Measurements from ENCODE around the gene NXN. TPM values are rescaled to one million over a fixed set of nuclear protein-coding genes. Genes with fewer than 3 reads are reported as not detected.
A peak's percentile ranks its signal among the peaks of the same experiment; 100 is the strongest.

Gene NXN
- total RNA-seq, 2 donors from 2014 or later, result 2.6 to 16.3 TPM

DNA sequence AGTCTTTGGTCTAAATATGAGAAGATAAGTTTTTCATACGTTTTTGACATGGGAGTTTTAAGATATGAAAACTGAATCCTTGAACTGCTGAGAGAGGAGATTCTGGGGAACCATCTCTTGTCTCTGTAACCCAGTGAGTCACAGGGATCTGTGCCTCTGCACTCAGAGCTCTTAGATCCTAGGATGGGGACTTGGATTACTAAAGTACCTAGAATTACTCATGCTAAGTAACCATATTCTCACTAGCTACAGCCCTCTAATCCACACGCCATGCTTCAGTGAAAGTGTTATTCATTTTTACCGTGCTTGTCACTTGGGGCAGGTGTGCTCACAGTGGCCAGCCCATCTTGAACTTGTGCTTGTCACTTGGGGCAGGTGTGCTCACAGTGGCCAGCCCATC, 195.4 kb downstream of the NXN start:
- H3K4me3 ChIP-seq, result no peak overlapping the region
- H3K9me3 ChIP-seq, result no peaks in the 10 kb centered on the region
- H3K27me3 ChIP-seq, result no peaks in the 10 kb centered on the region
- DNase-seq, result no peak
- no peak overlapping the region for H3K9ac ChIP-seq (ENCODE audit: low read depth in 2 of 2, low read length in 2 of 2)
- no peak overlapping the region for H3K27ac ChIP-seq
- H3K4me1 ChIP-seq, result peaks cover 9% of the 10 kb centered on the region
- TF ChIP-seq, protein P1, sequence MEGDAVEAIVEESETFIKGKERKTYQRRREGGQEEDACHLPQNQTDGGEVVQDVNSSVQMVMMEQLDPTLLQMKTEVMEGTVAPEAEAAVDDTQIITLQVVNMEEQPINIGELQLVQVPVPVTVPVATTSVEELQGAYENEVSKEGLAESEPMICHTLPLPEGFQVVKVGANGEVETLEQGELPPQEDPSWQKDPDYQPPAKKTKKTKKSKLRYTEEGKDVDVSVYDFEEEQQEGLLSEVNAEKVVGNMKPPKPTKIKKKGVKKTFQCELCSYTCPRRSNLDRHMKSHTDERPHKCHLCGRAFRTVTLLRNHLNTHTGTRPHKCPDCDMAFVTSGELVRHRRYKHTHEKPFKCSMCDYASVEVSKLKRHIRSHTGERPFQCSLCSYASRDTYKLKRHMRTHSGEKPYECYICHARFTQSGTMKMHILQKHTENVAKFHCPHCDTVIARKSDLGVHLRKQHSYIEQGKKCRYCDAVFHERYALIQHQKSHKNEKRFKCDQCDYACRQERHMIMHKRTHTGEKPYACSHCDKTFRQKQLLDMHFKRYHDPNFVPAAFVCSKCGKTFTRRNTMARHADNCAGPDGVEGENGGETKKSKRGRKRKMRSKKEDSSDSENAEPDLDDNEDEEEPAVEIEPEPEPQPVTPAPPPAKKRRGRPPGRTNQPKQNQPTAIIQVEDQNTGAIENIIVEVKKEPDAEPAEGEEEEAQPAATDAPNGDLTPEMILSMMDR (IDR thresholded peaks at IDR 0.05), result no peak
- peaks cover 8% of the 10 kb centered on the region for H3K36me3 ChIP-seq
- intact Hi-C loops (cut with DNase I), result no loop called here

DNA sequence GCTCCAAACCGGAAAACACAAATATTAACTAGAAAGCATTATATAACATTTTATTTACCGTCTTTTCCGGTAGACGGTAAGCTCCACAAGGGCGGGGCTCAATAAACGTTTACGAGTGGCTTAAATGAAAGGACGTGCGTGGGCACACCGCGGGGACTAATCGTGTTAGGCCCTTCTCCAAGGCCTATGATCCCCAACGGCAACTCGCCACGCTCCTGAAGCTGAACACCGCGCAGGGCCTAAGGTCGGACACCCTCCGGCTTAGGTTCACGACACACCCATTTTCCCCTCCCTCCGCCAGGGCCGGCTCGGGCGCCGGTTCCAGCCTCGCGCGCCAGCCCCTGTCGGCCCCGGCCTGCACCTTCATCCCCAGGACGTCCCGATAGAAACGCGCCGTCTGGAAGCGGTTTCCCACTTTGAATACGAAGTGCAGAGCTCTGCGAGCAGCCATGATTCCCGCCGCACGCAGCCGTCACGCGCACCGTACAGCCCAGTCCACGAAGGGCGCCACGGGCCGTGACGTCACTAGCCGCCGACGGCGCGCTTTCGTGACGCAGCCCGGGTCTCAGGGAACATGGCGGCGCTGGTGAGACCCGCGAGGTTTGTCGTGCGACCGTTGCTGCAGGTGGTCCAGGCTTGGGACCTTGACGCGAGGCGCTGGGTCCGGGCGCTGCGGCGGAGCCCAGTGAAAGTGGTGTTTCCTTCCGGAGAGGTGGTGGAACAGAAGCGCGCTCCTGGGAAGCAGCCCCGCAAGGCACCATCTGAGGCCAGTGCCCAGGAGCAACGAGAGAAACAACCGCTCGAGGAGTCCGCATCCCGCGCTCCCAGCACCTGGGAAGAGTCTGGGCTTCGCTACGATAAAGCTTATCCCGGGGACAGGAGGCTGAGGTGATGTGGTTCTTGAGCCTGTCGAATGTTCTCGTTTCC, 197.5 kb downstream of the NXN start, which contains the start of the genes GLOD4 and MRM3:
GLOD4 (minus strand) TSS at position 476 of the 927 bp plus-strand sequence; CDS start at position 451, 25 bp downstream.
MRM3 (plus strand) TSS at position 549 of the 927 bp plus-strand sequence; CDS start at position 575, 26 bp downstream.
- no peaks in the 10 kb centered on the region for H3K27me3 ChIP-seq
- H3K9ac ChIP-seq (ENCODE audit: low read depth in 2 of 2, low read length in 2 of 2), result peak within 1 kb of the TSS; percentile 80 to 97
- peaks cover 9% of the 10 kb centered on the region for H3K4me1 ChIP-seq
- no peaks in the 10 kb centered on the region for H3K36me3 ChIP-seq
- peak; percentile 93 for DNase-seq
- no peaks in the 10 kb centered on the region for H3K9me3 ChIP-seq
- TF ChIP-seq, protein P1 (IDR thresholded peaks at IDR 0.05), result peak; percentile 22
- H3K4me3 ChIP-seq, result peak within 1 kb of the TSS; percentile 86
- H3K27ac ChIP-seq, result peak within 1 kb of the TSS; percentile 84
- intact Hi-C loops (cut with DNase I), result no loop called here

GRCh38 chr17:778096-778495, 201.5 kb downstream of the NXN start:
- H3K9me3 ChIP-seq, result no peaks in the 10 kb centered on the region
- no peaks in the 10 kb centered on the region for H3K27me3 ChIP-seq
- no peak for DNase-seq
- H3K27ac ChIP-seq, result no peak overlapping the region
- no peak overlapping the region for H3K9ac ChIP-seq (ENCODE audit: low read depth in 2 of 2, low read length in 2 of 2)
- TF ChIP-seq, protein P1 (IDR thresholded peaks at IDR 0.05), result no peak
- H3K36me3 ChIP-seq, result no peaks in the 10 kb centered on the region
- intact Hi-C loops (cut with DNase I), result no loop called here
- no peak overlapping the region for H3K4me3 ChIP-seq
- H3K4me1 ChIP-seq, result peaks cover 5% of the 10 kb centered on the region

- Histone ChIP-seq H3K4me3 (no peak overlapping the region), H3K9ac (ENCODE audit: low read depth in 2 of 2, low read length in 2 of 2) (peak overlapping the region in 1 of 2 donors; percentile 20), H3K36me3 (peaks cover 8% of the 10 kb centered on the region), H3K4me1 (no peaks in the 10 kb centered on the region), H3K27ac (no peak overlapping the region), H3K9me3 (no peaks in the 10 kb centered on the region), H3K27me3 (no peaks in the 10 kb centered on the region)
- TF ChIP-seq, protein P1 (IDR thresholded peaks at IDR 0.05), result no peak
- DNase-seq, result no peak
- intact Hi-C loops (cut with DNase I), result no loop called here
These were observed 205.3 kb downstream of the NXN start for GRCh38 chr17:774313-774584.

GRCh38 chr17:773467-774312, 205.9 kb downstream of the NXN start:
- TF ChIP-seq, protein P1 (IDR thresholded peaks at IDR 0.05), result no peak
- Histone ChIP-seq H3K4me1 (no peaks in the 10 kb centered on the region), H3K27ac (no peak overlapping the region), H3K27me3 (no peaks in the 10 kb centered on the region), H3K9ac (ENCODE audit: low read depth in 2 of 2, low read length in 2 of 2) (no peak overlapping the region), H3K9me3 (no peaks in the 10 kb centered on the region), H3K36me3 (peaks cover 8% of the 10 kb centered on the region), H3K4me3 (no peak overlapping the region)
- DNase-seq, result no peak
- intact Hi-C loops (cut with DNase I), result no loop called here
